Measurements from ENCODE around the gene THRB. TPM values are rescaled to one million over a fixed set of nuclear protein-coding genes. Genes with fewer than 3 reads are reported as not detected.

Gene THRB
- total RNA-seq, 2 experiments from 2014 or later, result not detected

GRCh38 chr3:24344784-24345439 is 149.7 kb downstream of the THRB start:
- no peaks in the 10 kb centered on the region for H3K36me3 Mint-ChIP-seq (ENCODE audit: low read depth)
- no peaks in the 10 kb centered on the region for H3K9me3 Mint-ChIP-seq
- H3K27ac Mint-ChIP-seq, result no peak overlapping the region
- POLR2A ChIA-PET, result no interaction called here
- DNase-seq, result no peak
- H3K27me3 Mint-ChIP-seq, result no peaks in the 10 kb centered on the region
- H3K4me3 Mint-ChIP-seq, result no peak overlapping the region
- no peaks in the 10 kb centered on the region for H3K4me1 Mint-ChIP-seq
- CTCF ChIA-PET, result no interaction called here

- ChIA-PET CTCF (interaction anchor here (0.6 kb wide), 1 partner anchor 980 kb away, joined by 4 read pairs; no protein-coding TSS in a partner anchor), POLR2A (no interaction called here)
- no peaks in the 10 kb centered on the region for H3K36me3 Mint-ChIP-seq (ENCODE audit: low read depth)
- no peak overlapping the region for H3K27ac Mint-ChIP-seq
- DNase-seq, result no peak
- no peak overlapping the region for H3K4me3 Mint-ChIP-seq
- no peaks in the 10 kb centered on the region for H3K4me1 Mint-ChIP-seq
- H3K27me3 Mint-ChIP-seq, result no peaks in the 10 kb centered on the region
- no peaks in the 10 kb centered on the region for H3K9me3 Mint-ChIP-seq
These were observed 151.4 kb downstream of the THRB start for GRCh38 chr3:24343084-24343783.

- CTCF ChIA-PET, result no interaction called here
- POLR2A ChIA-PET, result no interaction called here
These were observed 152.4 kb downstream of the THRB start for GRCh38 chr3:24342275-24342674.

GRCh38 chr3:24341668-24342067 is 153.0 kb downstream of the THRB start:
- Mint-ChIP-seq H3K4me3 (no peak overlapping the region), H3K9me3 (no peaks in the 10 kb centered on the region), H3K27ac (no peak overlapping the region), H3K36me3 (ENCODE audit: low read depth) (no peaks in the 10 kb centered on the region), H3K4me1 (no peaks in the 10 kb centered on the region), H3K27me3 (no peaks in the 10 kb centered on the region)
- ChIA-PET POLR2A (no interaction called here), CTCF (interaction anchor here (0.7 kb wide), 2 partner anchors 129 to 885 kb away, joined by 3 read pairs; no protein-coding TSS in a partner anchor)
- DNase-seq, result no peak

More at GRCh38 chr3:24342275-24342674, 152.4 kb downstream of the THRB start:
- no peak for DNase-seq
- H3K9me3 Mint-ChIP-seq, result no peaks in the 10 kb centered on the region
- no peaks in the 10 kb centered on the region for H3K4me1 Mint-ChIP-seq
- H3K27me3 Mint-ChIP-seq, result no peaks in the 10 kb centered on the region
- H3K27ac Mint-ChIP-seq, result no peak overlapping the region
- H3K36me3 Mint-ChIP-seq (ENCODE audit: low read depth), result no peaks in the 10 kb centered on the region
- no peak overlapping the region for H3K4me3 Mint-ChIP-seq

DNA sequence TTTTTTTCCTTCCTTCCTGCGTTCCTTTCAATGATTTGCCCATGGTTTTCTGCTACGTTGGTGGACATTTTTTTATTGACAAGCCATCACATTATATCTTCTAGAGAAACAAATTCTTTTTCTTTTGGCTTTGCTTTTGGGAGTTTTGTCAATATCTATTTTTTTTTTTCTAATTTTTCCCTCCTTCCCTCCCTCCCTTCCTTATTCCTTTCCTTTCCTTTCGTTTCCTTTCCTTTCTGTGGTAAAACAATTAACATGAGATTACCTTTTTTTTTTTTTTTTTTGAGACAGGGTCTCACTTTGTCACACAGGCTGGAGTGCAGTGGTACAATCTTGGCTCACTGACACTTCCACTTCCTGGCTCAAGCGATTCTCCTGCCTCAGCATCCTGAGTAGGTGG is 153.7 kb downstream of the THRB start:
- Mint-ChIP-seq H3K9me3 (no peaks in the 10 kb centered on the region), H3K4me1 (no peaks in the 10 kb centered on the region), H3K27me3 (no peaks in the 10 kb centered on the region), H3K4me3 (no peak overlapping the region), H3K36me3 (ENCODE audit: low read depth) (no peaks in the 10 kb centered on the region), H3K27ac (no peak overlapping the region)
- DNase-seq, result no peak
- ChIA-PET CTCF (interaction anchor here (0.7 kb wide), 1 partner anchor 884 kb away, joined by 3 read pairs; no protein-coding TSS in a partner anchor), POLR2A (no interaction called here)

- no peak overlapping the region for H3K4me3 Mint-ChIP-seq
- no peaks in the 10 kb centered on the region for H3K9me3 Mint-ChIP-seq
- no peaks in the 10 kb centered on the region for H3K27me3 Mint-ChIP-seq
- no peaks in the 10 kb centered on the region for H3K36me3 Mint-ChIP-seq (ENCODE audit: low read depth)
- DNase-seq, result no peak
- no peak overlapping the region for H3K27ac Mint-ChIP-seq
- CTCF ChIA-PET, result no interaction called here
- POLR2A ChIA-PET, result no interaction called here
- H3K4me1 Mint-ChIP-seq, result no peaks in the 10 kb centered on the region
These were observed 154.5 kb downstream of the THRB start for GRCh38 chr3:24340161-24340560.

DNA sequence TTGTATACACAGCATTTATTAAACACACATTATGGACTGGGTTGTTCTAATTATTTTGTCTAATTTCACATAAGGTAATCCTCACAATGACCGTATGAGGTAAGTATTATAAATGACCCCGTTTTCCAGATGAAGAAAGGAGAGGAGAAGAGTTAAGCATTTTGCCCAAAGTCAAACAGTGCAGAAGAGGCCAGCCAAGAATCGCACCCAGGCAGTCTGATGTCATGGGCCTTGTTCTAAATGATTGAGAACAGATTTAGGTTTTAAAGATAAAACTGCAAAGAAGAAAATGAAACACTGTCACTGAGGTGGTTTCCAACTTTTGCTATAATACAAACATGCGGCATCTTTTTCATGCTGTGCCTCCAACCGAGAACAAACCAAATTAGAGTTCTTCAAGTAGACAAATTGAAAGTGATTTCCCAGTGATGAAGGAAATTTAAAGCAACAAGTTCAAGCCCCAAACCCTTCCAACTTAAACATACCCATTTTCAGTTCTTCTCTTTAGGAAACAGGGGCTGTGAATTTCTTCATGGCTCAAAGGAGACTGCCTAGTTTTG is 155.3 kb downstream of the THRB start:
- H3K4me1 Mint-ChIP-seq, result no peaks in the 10 kb centered on the region
- no peak for DNase-seq
- ChIA-PET POLR2A (no interaction called here), CTCF (no interaction called here)
- no peaks in the 10 kb centered on the region for H3K36me3 Mint-ChIP-seq (ENCODE audit: low read depth)
- H3K9me3 Mint-ChIP-seq, result no peaks in the 10 kb centered on the region
- H3K4me3 Mint-ChIP-seq, result no peak overlapping the region
- H3K27me3 Mint-ChIP-seq, result no peaks in the 10 kb centered on the region
- no peak overlapping the region for H3K27ac Mint-ChIP-seq

GRCh38 chr3:24338409-24339130 is 156.1 kb downstream of the THRB start:
- ChIA-PET POLR2A (no interaction called here), CTCF (no interaction called here)
- DNase-seq, result no peak
- H3K27me3 Mint-ChIP-seq, result no peaks in the 10 kb centered on the region
- no peaks in the 10 kb centered on the region for H3K9me3 Mint-ChIP-seq
- H3K27ac Mint-ChIP-seq, result no peak overlapping the region
- no peaks in the 10 kb centered on the region for H3K36me3 Mint-ChIP-seq (ENCODE audit: low read depth)
- H3K4me3 Mint-ChIP-seq, result no peak overlapping the region
- H3K4me1 Mint-ChIP-seq, result no peaks in the 10 kb centered on the region

- H3K4me1 Mint-ChIP-seq, result no peaks in the 10 kb centered on the region
- no peaks in the 10 kb centered on the region for H3K36me3 Mint-ChIP-seq (ENCODE audit: low read depth)
- H3K4me3 Mint-ChIP-seq, result no peak overlapping the region
- no peaks in the 10 kb centered on the region for H3K27me3 Mint-ChIP-seq
- POLR2A ChIA-PET, result no interaction called here
- no peaks in the 10 kb centered on the region for H3K9me3 Mint-ChIP-seq
- no peak for DNase-seq
- CTCF ChIA-PET, result no interaction called here
- no peak overlapping the region for H3K27ac Mint-ChIP-seq
These were observed 158.5 kb downstream of the THRB start for GRCh38 chr3:24336101-24336500.

GRCh38 chr3:24332092-24332491 is 162.6 kb downstream of the THRB start:
- DNase-seq, result no peak
- H3K4me3 Mint-ChIP-seq, result no peak overlapping the region
- no peak overlapping the region for H3K27ac Mint-ChIP-seq
- ChIA-PET CTCF (no interaction called here), POLR2A (no interaction called here)
- no peaks in the 10 kb centered on the region for H3K36me3 Mint-ChIP-seq (ENCODE audit: low read depth)
- no peaks in the 10 kb centered on the region for H3K27me3 Mint-ChIP-seq
- no peaks in the 10 kb centered on the region for H3K4me1 Mint-ChIP-seq
- no peaks in the 10 kb centered on the region for H3K9me3 Mint-ChIP-seq

DNA sequence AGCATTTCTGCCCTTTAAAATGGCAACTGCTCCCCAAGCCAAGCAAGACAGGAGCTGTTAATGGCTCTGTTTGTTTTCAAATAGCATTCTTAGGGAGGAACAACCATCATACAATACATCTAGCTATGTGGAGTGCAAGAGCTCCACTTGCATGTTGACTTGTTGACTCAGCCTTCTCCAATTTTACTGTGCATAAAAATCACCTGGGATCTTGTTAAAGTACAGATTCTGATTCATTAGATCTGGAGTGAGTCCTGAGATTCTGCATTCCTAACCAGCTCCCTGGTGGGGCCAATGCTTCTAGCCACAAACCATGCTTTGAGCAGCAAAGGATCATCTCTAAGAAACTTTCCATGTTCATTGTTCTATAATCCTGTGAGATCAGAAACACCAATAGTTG is 171.4 kb downstream of the THRB start:
- H3K4me3 Mint-ChIP-seq, result no peak overlapping the region
- H3K27ac Mint-ChIP-seq, result no peak overlapping the region
- no peak for DNase-seq
- H3K4me1 Mint-ChIP-seq, result no peaks in the 10 kb centered on the region
- H3K9me3 Mint-ChIP-seq, result no peaks in the 10 kb centered on the region
- ChIA-PET CTCF (interaction anchor here (0.7 kb wide), 1 partner anchor 177 kb away, joined by 3 read pairs; no protein-coding TSS in a partner anchor), POLR2A (no interaction called here)
- H3K27me3 Mint-ChIP-seq, result no peaks in the 10 kb centered on the region
- no peaks in the 10 kb centered on the region for H3K36me3 Mint-ChIP-seq (ENCODE audit: low read depth)

- H3K27ac Mint-ChIP-seq, result no peak overlapping the region
- no peaks in the 10 kb centered on the region for H3K27me3 Mint-ChIP-seq
- ChIA-PET POLR2A (no interaction called here), CTCF (no interaction called here)
- no peaks in the 10 kb centered on the region for H3K4me1 Mint-ChIP-seq
- no peak overlapping the region for H3K4me3 Mint-ChIP-seq
- H3K36me3 Mint-ChIP-seq (ENCODE audit: low read depth), result no peaks in the 10 kb centered on the region
- no peak for DNase-seq
- no peaks in the 10 kb centered on the region for H3K9me3 Mint-ChIP-seq
These were observed 174.0 kb downstream of the THRB start for GRCh38 chr3:24320601-24321000.

- Mint-ChIP-seq H3K9me3 (no peaks in the 10 kb centered on the region), H3K4me1 (no peaks in the 10 kb centered on the region), H3K27ac (no peak overlapping the region), H3K4me3 (no peak overlapping the region), H3K36me3 (ENCODE audit: low read depth) (no peaks in the 10 kb centered on the region), H3K27me3 (no peaks in the 10 kb centered on the region)
- DNase-seq, result no peak
- CTCF ChIA-PET, result no interaction called here
- POLR2A ChIA-PET, result no interaction called here
These were observed 175.9 kb downstream of the THRB start for GRCh38 chr3:24318677-24319287.

All from activated CD4-positive, alpha-beta T cell treated with anti-CD3 and anti-CD28 coated beads, Interleukin-2, amount 10 ng/mL, durations not matched to agents 7 days and 5 days (primary cell).